Measurements from ENCODE around the gene CCR7. TPM values are rescaled to one million over a fixed set of nuclear protein-coding genes. Genes with fewer than 3 reads are reported as not detected.
"Not testable (repeated sequence)": the region's sequence is repeated elsewhere in the genome, so short reads cannot be mapped to it uniquely, and the experiment has no call there.

The CCR7 gene
- polyA plus RNA-seq, 1 of the 3 experiments (the other 2 are of a cell fraction) = not detected

DNA sequence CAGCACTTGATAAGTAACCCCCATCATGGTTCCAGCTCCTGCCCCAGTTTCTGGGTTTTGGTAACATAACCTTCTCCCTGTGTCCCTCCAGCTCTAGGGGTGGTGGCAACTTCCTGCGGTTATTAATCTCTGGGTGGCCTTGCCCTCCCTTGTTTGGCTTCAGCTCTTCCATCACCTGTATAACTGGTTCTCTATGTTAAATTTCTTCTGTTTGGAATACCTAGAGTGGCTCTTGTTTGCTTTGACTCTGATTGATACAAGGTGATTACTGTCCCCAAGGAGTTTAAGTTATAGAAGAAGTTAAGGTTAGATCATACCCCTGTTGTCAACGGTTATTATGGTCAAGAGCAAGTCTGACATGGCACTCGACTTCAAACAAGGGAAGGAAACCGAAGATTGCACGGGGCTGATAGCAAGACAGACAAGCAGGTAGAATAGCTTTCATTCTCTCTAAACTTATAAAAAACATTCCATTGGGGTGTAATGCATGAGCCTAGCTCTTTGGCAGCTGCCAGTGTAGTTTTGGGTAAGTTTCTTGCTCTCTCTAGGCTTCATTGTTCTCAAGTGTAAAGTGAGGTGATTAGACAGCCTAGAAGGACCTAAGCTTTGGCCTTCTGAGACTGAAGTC, 11.0 kb upstream of the CCR7 start:
- Histone ChIP-seq H3K36me3 (replicated peaks in 1 of 2; ENCODE audit: control insufficient read depth in 1 of 2, insufficient read depth in 2 of 2, low read length in 1 of 2) (no peaks in the 10 kb centered on the region), H3K27ac (ENCODE audit: low read depth in 2 of 2, low read length in 1 of 2) (no peak overlapping the region), H2AFZ (ENCODE audit: low read depth) (no peak overlapping the region), H3K4me3 (ENCODE audit: low read depth in 2 of 2, low read length in 1 of 2) (no peak overlapping the region), H3F3A (replicated peaks; ENCODE audit: insufficient read depth) (no peaks in the 10 kb centered on the region), H3K4me1 (ENCODE audit: control insufficient read depth in 1 of 2, insufficient read depth in 2 of 2, low read depth in 1 of 2, low read length in 1 of 2) (no peaks in the 10 kb centered on the region), H3K79me2 (ENCODE audit: insufficient read depth) (no peaks in the 10 kb centered on the region), H4K20me1 (ENCODE audit: insufficient read depth) (no peaks in the 10 kb centered on the region), H3K27me3 (ENCODE audit: insufficient read depth) (peaks cover 11% of the 10 kb centered on the region; the same call in 1 of the 2 replicates), H3K4me2 (no peak overlapping the region), H3K9me2 (no peaks in the 10 kb centered on the region), H3K9ac (no peak overlapping the region), H3K9me3 (peaks cover 9% of the 10 kb centered on the region; the same call in 1 of the 2 replicates)
- CTCF ChIA-PET = interaction anchor here (0.7 to 2.7 kb wide), 3 partner anchors 15 to 222 kb away, joined by 4 to 15 read pairs (median 5); no protein-coding TSS in a partner anchor
- WGBS (ENCODE audit: low lambda C conversion rate) = 15% methylated on average over 5 of the region's 5 CpGs
- POLR2A ChIA-PET = no interaction called here
- no peak for TF ChIP-seq MXI1 (IDR thresholded peaks at IDR 0.05; ENCODE audit: low read depth, low read length)
- TF ChIP-seq, protein P1, sequence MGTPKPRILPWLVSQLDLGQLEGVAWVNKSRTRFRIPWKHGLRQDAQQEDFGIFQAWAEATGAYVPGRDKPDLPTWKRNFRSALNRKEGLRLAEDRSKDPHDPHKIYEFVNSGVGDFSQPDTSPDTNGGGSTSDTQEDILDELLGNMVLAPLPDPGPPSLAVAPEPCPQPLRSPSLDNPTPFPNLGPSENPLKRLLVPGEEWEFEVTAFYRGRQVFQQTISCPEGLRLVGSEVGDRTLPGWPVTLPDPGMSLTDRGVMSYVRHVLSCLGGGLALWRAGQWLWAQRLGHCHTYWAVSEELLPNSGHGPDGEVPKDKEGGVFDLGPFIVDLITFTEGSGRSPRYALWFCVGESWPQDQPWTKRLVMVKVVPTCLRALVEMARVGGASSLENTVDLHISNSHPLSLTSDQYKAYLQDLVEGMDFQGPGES (IDR thresholded peaks at IDR 0.05; ENCODE audit: low read depth, low read length) = no peak
- no peak for TF ChIP-seq FOXM1 (IDR thresholded peaks at IDR 0.05; ENCODE audit: low read depth)
- TF ChIP-seq NRF1 (IDR thresholded peaks at IDR 0.05; ENCODE audit: low read depth, low read length) = no peak
- TF ChIP-seq RXRA (IDR thresholded peaks at IDR 0.05; ENCODE audit: borderline replicate concordance, low read depth) = no peak
- no peak for TF ChIP-seq SMC3 (IDR thresholded peaks at IDR 0.05; ENCODE audit: low read depth, low read length)
- TF ChIP-seq MEF2A (IDR thresholded peaks at IDR 0.05; ENCODE audit: borderline replicate concordance, low read depth) = no peak
- no peak for TF ChIP-seq RAD21 (IDR thresholded peaks at IDR 0.05; ENCODE audit: low read length)
- TF ChIP-seq FOSL2 (IDR thresholded peaks at IDR 0.05; ENCODE audit: borderline replicate concordance, low read depth) = no peak
- TF ChIP-seq, protein P2, sequence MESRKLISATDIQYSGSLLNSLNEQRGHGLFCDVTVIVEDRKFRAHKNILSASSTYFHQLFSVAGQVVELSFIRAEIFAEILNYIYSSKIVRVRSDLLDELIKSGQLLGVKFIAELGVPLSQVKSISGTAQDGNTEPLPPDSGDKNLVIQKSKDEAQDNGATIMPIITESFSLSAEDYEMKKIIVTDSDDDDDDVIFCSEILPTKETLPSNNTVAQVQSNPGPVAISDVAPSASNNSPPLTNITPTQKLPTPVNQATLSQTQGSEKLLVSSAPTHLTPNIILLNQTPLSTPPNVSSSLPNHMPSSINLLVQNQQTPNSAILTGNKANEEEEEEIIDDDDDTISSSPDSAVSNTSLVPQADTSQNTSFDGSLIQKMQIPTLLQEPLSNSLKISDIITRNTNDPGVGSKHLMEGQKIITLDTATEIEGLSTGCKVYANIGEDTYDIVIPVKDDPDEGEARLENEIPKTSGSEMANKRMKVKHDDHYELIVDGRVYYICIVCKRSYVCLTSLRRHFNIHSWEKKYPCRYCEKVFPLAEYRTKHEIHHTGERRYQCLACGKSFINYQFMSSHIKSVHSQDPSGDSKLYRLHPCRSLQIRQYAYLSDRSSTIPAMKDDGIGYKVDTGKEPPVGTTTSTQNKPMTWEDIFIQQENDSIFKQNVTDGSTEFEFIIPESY (IDR thresholded peaks at IDR 0.05; ENCODE audit: borderline replicate concordance, low read depth) = no peak
- no peak for DNase-seq

DNA sequence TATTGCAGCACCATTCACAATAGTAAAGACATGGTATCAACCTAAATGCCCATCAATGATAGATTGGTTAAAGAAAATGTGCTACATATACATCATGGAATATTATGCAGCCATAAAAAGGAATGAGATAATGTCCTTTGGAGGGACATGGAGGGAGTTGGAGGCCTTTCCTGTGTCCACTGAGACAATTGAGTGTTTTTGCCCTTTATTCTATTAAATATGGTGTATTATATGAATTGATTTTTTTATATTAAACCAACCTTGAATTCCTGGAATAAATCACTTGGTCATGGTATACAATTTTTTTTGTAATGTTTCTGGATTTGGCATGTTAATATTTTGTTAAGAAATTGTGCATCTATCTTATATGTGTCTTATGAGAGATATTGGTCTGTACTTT, 9.0 kb upstream of the CCR7 start:
- no peak overlapping the region for H3K27ac ChIP-seq (ENCODE audit: low read depth in 2 of 2, low read length in 1 of 2)
- H3K27me3 ChIP-seq (ENCODE audit: insufficient read depth) = peaks cover 11% of the 10 kb centered on the region; the same call in 1 of the 2 replicates
- H3K4me2 ChIP-seq = no peak overlapping the region
- peaks cover 9% of the 10 kb centered on the region; the same call in 1 of the 2 replicates for H3K9me3 ChIP-seq
- H3K36me3 ChIP-seq (replicated peaks in 1 of 2; ENCODE audit: control insufficient read depth in 1 of 2, insufficient read depth in 2 of 2, low read length in 1 of 2) = no peaks in the 10 kb centered on the region
- ChIA-PET POLR2A (no interaction called here), CTCF (no interaction called here)
- H3K9me2 ChIP-seq = no peaks in the 10 kb centered on the region
- no peaks in the 10 kb centered on the region for H3F3A ChIP-seq (replicated peaks; ENCODE audit: insufficient read depth)
- no peak overlapping the region for H3K4me3 ChIP-seq (ENCODE audit: low read depth in 2 of 2, low read length in 1 of 2)
- H3K4me1 ChIP-seq (ENCODE audit: control insufficient read depth in 1 of 2, insufficient read depth in 2 of 2, low read depth in 1 of 2, low read length in 1 of 2) = no peaks in the 10 kb centered on the region
- H2AFZ ChIP-seq (ENCODE audit: low read depth) = no peak overlapping the region
- no peak for DNase-seq
- no peaks in the 10 kb centered on the region for H3K79me2 ChIP-seq (ENCODE audit: insufficient read depth)
- TF ChIP-seq CHD2 (IDR thresholded peaks at IDR 0.05; ENCODE audit: low read length, partially characterized antibody) = no peak
- TF ChIP-seq RXRA (IDR thresholded peaks at IDR 0.05; ENCODE audit: borderline replicate concordance, low read depth) = no peak
- TF ChIP-seq TCF12 (IDR thresholded peaks at IDR 0.05) = no peak
- TF ChIP-seq FOXJ3 (CRISPR knock-in tag; IDR thresholded peaks at IDR 0.05) = no peak
- no peak for TF ChIP-seq FOSL2 (IDR thresholded peaks at IDR 0.05; ENCODE audit: borderline replicate concordance, low read depth)
- no peak overlapping the region for H3K9ac ChIP-seq
- H4K20me1 ChIP-seq (ENCODE audit: insufficient read depth) = no peaks in the 10 kb centered on the region

DNA sequence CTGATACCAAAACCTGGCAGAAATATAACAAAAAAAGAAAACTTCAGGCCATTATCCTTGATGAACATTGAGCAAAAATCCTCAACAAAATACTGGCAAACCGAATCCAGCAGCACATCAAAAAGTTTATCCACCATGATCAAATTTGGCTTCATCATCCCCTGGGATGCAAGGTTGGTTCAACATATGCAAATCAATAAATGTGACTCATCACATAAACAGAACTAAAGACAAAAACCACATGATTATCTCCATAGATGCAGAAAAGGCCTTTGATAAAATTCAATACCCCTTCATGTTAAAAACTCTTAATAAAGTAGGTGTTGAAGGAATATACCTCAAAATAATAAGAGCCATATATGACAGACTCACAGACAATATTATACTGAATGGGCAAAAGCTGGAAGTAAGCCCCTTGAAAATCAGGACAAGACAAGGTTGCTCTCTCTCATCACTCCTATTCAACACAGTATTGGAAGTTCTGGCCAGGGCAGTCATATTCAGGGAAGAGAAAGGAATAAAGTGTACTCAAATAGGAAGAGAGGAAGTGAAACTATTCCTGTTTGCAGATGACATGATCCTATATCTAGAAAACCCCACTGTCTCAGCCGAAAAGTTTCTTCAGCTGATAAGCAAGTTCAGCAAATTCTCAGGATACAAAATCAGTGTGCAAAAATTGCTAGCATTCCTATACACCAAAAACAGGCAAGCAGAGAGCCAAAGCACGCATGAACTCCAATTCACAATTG, 7.1 kb upstream of the CCR7 start:
- H3K79me2 ChIP-seq (ENCODE audit: insufficient read depth); H3K4me3 ChIP-seq (ENCODE audit: low read depth in 2 of 2, low read length in 1 of 2); POLR2A ChIA-PET; H3K36me3 ChIP-seq (replicated peaks in 1 of 2; ENCODE audit: control insufficient read depth in 1 of 2, insufficient read depth in 2 of 2, low read length in 1 of 2); H3F3A ChIP-seq (replicated peaks; ENCODE audit: insufficient read depth); H3K4me2 ChIP-seq; H3K9me2 ChIP-seq; H3K9ac ChIP-seq; H3K4me1 ChIP-seq (ENCODE audit: control insufficient read depth in 1 of 2, insufficient read depth in 2 of 2, low read depth in 1 of 2, low read length in 1 of 2); DNase-seq; H3K27ac ChIP-seq (ENCODE audit: low read depth in 2 of 2, low read length in 1 of 2); H2AFZ ChIP-seq (ENCODE audit: low read depth); H4K20me1 ChIP-seq (ENCODE audit: insufficient read depth): not testable (repeated sequence)
- CTCF ChIA-PET = interaction anchor here (1.3 to 1.8 kb wide), 2 partner anchors 11 to 146 kb away, joined by 4 read pairs; no protein-coding TSS in a partner anchor
- WGBS (ENCODE audit: low lambda C conversion rate) = 9% methylated on average over 3 of the region's 3 CpGs
- Histone ChIP-seq H3K27me3 (ENCODE audit: insufficient read depth) (peaks cover 17% of the 10 kb centered on the region; the same call in 1 of the 2 replicates), H3K9me3 (peaks cover 13% of the 10 kb centered on the region; the same call in 1 of the 2 replicates)

Measured in SK-N-SH (cell line).